Osteocyte (in vitro differentiated cells): ENCODE data around the gene IDH2. TPM values are rescaled to one million over a fixed set of nuclear protein-coding genes. Genes with fewer than 3 reads are reported as not detected.
"Not testable (repeated sequence)": the region's sequence is repeated elsewhere in the genome, so short reads cannot be mapped to it uniquely, and the experiment has no call there.

ENCODE experiments used
- DNase-seq: peaks from one replicate; pipeline ENCODE4 v3.0.0; 2021; ENCODE audit warnings: mixed read lengths; ENCODE audit not compliant: unreplicated experiment; ENCODE audit errors: extremely low spot score
- H3K27ac Mint-ChIP-seq: one replicate; pipeline ENCODE4 v1.8.0; 2021; ENCODE audit warnings: mild to moderate bottlenecking, mixed read lengths; ENCODE audit not compliant: unreplicated experiment
- H3K27me3 Mint-ChIP-seq: one replicate; pipeline ENCODE4 v1.8.0; 2021; ENCODE audit warnings: mixed read lengths; ENCODE audit not compliant: unreplicated experiment
- H3K36me3 Mint-ChIP-seq: one replicate; pipeline ENCODE4 v1.8.0; 2021; ENCODE audit warnings: mixed read lengths; ENCODE audit not compliant: unreplicated experiment
- H3K4me1 Mint-ChIP-seq: one replicate; pipeline ENCODE4 v1.8.0; 2021; ENCODE audit warnings: mixed read lengths; ENCODE audit not compliant: unreplicated experiment
- H3K4me3 Mint-ChIP-seq: one replicate; pipeline ENCODE4 v1.8.0; 2021; ENCODE audit warnings: mild to moderate bottlenecking, moderate library complexity, mixed read lengths; ENCODE audit not compliant: unreplicated experiment
- H3K9me3 Mint-ChIP-seq: one replicate; pipeline ENCODE4 v1.8.0; 2021; ENCODE audit warnings: mixed read lengths; ENCODE audit not compliant: unreplicated experiment
- CTCF ChIP-seq: fragments of 200-600 bp; sonication (generic); IDR thresholded peaks from 2 replicates; pipeline ENCODE4 v1.5.0; 2021; ENCODE audit warnings: antibody characterized with exemption, mild to moderate bottlenecking, moderate library complexity
- total RNA-seq: library from RNA; stranded (reverse); gene quantifications from 2 replicates; pipeline ENCODE4 v1.2.1, GENCODE V29; 2021

IDH2 gene
- total RNA-seq, 1 donor from 2014 or later, result 93.0 TPM

DNA sequence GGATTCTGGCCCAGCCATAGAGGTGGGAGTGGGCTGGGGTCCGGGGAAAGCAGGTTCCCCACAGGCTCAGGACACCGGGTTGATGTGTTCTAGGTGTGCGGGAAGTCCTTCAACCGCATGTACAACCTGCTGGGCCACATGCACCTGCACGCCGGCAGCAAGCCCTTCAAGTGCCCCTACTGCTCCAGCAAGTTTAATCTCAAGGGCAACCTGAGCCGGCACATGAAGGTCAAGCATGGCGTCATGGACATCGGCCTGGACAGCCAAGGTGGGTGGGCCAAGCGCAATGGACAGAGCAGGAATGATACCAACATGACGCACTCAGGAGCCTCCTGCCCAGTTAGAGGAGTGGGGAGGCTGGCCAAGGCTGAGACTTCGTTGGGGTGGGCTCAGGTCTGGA, 28.2 kb downstream of the IDH2 start:
- TF ChIP-seq CTCF, result no peak
- H3K36me3 Mint-ChIP-seq, result peaks cover 6% of the 10 kb centered on the region
- no peak for DNase-seq
- no peaks in the 10 kb centered on the region for H3K27me3 Mint-ChIP-seq
- H3K4me1 Mint-ChIP-seq, result peaks cover 7% of the 10 kb centered on the region
- H3K27ac Mint-ChIP-seq, result no peak overlapping the region
- H3K9me3 Mint-ChIP-seq, result no peaks in the 10 kb centered on the region
- H3K4me3 Mint-ChIP-seq, result no peak overlapping the region

DNA sequence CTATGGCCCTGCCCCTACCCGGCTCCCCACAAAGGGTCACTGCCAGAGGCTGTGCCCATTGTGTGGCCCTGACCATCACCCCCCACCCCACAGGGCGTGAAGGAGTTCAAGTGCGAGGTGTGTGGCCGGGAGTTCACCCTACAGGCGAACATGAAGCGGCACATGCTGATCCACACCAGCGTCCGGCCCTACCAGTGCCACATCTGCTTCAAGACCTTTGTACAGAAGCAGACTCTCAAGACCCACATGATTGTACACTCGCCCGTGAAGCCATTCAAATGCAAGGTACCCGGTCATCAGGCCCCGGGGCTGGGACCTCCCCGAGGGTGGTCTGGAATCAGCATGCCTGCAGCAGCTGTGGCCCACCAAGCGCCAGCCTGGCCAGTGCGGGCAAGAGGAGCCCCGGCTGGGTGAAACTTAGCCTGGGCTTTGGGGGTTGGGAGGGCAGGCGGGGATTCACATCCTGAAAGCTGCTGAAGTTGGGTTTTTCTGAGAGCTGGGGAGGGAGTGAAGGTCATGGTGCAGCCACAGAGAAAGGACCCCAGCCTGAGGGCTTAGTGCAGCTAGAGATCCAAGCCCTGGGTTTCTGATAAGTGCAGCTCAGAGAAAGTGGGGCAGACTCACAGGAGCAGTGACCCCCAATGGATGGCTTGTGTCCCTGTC, 29.2 kb downstream of the IDH2 start:
- Mint-ChIP-seq H3K27me3 (no peaks in the 10 kb centered on the region), H3K4me1 (peaks cover 7% of the 10 kb centered on the region), H3K4me3 (no peak overlapping the region), H3K9me3 (no peaks in the 10 kb centered on the region), H3K36me3 (peaks cover 6% of the 10 kb centered on the region), H3K27ac (no peak overlapping the region)
- DNase-seq, result no peak
- TF ChIP-seq CTCF, result no peak

DNA sequence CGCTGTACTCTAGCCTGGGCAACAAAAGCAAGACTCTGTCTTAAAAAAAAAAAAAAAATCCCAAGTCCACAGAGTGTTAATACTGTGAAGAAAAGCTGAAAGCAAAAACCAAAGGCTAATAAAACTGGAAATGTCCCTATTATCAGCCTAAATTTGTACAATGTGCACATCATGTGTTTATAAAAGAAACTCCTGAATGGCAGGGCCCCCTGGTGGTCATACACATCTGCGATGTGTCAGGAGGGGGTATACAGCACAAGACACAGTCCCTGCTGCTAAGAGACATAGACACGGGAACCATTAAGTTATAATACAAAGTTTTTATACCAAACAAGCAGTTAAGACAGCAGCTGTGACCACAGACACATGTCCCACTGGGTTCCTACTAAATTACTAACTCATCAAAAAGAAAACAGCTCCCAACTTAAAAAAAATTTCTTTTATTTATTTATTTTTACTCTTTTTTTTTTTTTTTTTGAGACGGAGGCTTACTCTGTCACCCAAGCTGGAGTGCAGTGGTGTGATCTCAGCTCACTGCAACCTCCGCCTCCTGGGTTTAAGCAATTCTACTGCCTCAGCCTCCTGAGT, 31.0 kb downstream of the IDH2 start:
- TF ChIP-seq CTCF, result peak; percentile 90
- peak overlapping the region; percentile 8 for H3K27ac Mint-ChIP-seq

DNA sequence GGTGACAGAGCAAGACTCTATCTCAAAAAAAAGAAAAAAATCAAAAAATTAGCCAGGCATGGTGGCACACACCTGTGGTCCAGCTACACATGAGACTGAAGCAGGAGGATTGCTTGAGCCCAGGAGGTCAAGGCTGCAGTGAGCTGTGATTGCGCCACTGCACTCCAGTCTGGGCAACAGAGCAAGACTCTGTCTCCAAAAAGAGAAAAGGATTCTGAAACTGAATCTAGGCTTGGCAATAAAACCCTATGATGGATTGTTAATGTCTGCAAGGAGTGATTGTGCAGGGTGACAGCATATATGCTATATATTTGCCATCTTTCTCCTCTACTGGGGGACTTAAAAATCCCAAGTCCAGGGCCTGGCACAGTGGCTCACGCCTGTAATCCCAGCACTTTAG, 31.6 kb downstream of the IDH2 start:
- not testable (repeated sequence) for H3K4me1 Mint-ChIP-seq, H3K4me3 Mint-ChIP-seq, H3K9me3 Mint-ChIP-seq, H3K36me3 Mint-ChIP-seq, DNase-seq, H3K27me3 Mint-ChIP-seq
- peak overlapping the region; percentile 23 for H3K27ac Mint-ChIP-seq

More for the DNA sequence above, 31.0 kb downstream of the IDH2 start:
- H3K27me3 Mint-ChIP-seq, result no peaks in the 10 kb centered on the region
- no peaks in the 10 kb centered on the region for H3K9me3 Mint-ChIP-seq
- H3K4me3 Mint-ChIP-seq, result no peak overlapping the region
- peak; percentile 91 for DNase-seq
- H3K36me3 Mint-ChIP-seq, result peaks cover 6% of the 10 kb centered on the region
- peaks cover 7% of the 10 kb centered on the region for H3K4me1 Mint-ChIP-seq

- no peak for DNase-seq
- Mint-ChIP-seq H3K9me3 (no peaks in the 10 kb centered on the region), H3K27ac (no peak overlapping the region), H3K4me1 (peaks cover 21% of the 10 kb centered on the region), H3K36me3 (peaks cover 6% of the 10 kb centered on the region), H3K4me3 (no peak overlapping the region), H3K27me3 (no peaks in the 10 kb centered on the region)
- TF ChIP-seq CTCF, result no peak
Measured at GRCh38 chr15:90067953-90068606, 34.2 kb downstream of the IDH2 start.
